WTC11 (cell line): Measurements from ENCODE around the gene RNF17. TPM values are rescaled to one million over a fixed set of nuclear protein-coding genes. Genes with fewer than 3 reads are reported as not detected.

Source experiments
- ATF1 ChIP-seq: sonication (generic); formaldehyde crosslinking; IDR thresholded peaks from 2 replicates; pipeline ENCODE4 v1.8.1; 2023; ENCODE audit warnings: mild to moderate bottlenecking, moderate library complexity, missing genetic modification reagents
- CREB1 ChIP-seq: sonication (generic); formaldehyde crosslinking; IDR thresholded peaks from 2 replicates; pipeline ENCODE4 v1.8.0; 2023; ENCODE audit warnings: mild to moderate bottlenecking, missing genetic modification reagents
- EMX1 ChIP-seq: fragments of 250-450 bp; sonication (Bioruptor Pico); IDR thresholded peaks from 2 replicates; pipeline ENCODE4 v1.8.0; 2021; ENCODE audit warnings: mild to moderate bottlenecking
- FOXJ3 ChIP-seq: sonication (generic); formaldehyde crosslinking; IDR thresholded peaks from 2 replicates; pipeline ENCODE4 v1.9.0; 2021; ENCODE audit warnings: missing genetic modification reagents, mild to moderate bottlenecking, borderline replicate concordance
- FOXK1 ChIP-seq: sonication (generic); formaldehyde crosslinking; IDR thresholded peaks from 2 replicates; pipeline ENCODE4 v1.8.0; 2022; ENCODE audit warnings: mild to moderate bottlenecking, moderate library complexity, missing genetic modification reagents
- GABPB1 ChIP-seq: sonication (generic); formaldehyde crosslinking; IDR thresholded peaks from 2 replicates; pipeline ENCODE4 v1.8.1; 2023; ENCODE audit warnings: mild to moderate bottlenecking, missing genetic modification reagents
- HMGA2 ChIP-seq: fragments of 250-450 bp; sonication (Bioruptor Pico); IDR thresholded peaks from 2 replicates; pipeline ENCODE4 v1.4.0; 2021; ENCODE audit warnings: mild to moderate bottlenecking, moderate library complexity
- IRF2 ChIP-seq: sonication (generic); formaldehyde crosslinking; IDR thresholded peaks from 2 replicates; pipeline ENCODE4 v1.8.0; 2022; ENCODE audit warnings: low read depth, missing genetic modification reagents, borderline replicate concordance
- JUN ChIP-seq: sonication (generic); formaldehyde crosslinking; IDR thresholded peaks from 2 replicates; pipeline ENCODE4 v1.8.0; 2023; ENCODE audit warnings: mild to moderate bottlenecking, missing genetic modification reagents
- NFYB ChIP-seq: sonication (generic); formaldehyde crosslinking; conservative IDR thresholded peaks from 2 replicates; pipeline ENCODE4 v1.8.0; 2022; ENCODE audit warnings: low read depth, missing genetic modification reagents
- NR1H2 ChIP-seq: sonication (generic); formaldehyde crosslinking; IDR thresholded peaks from 2 replicates; pipeline ENCODE4 v1.9.0; 2021; ENCODE audit warnings: mild to moderate bottlenecking, moderate library complexity, missing genetic modification reagents
- SMAD4 ChIP-seq: sonication (generic); formaldehyde crosslinking; IDR thresholded peaks from 2 replicates; pipeline ENCODE4 v1.8.0; 2022; ENCODE audit warnings: mild to moderate bottlenecking, missing genetic modification reagents
- ZNF263 ChIP-seq: sonication (generic); formaldehyde crosslinking; IDR thresholded peaks from 2 replicates; pipeline ENCODE4 v1.8.1; 2022; ENCODE audit warnings: low read depth, mild to moderate bottlenecking, moderate library complexity, missing genetic modification reagents
- ZNF423 ChIP-seq: fragments of 250-450 bp; sonication (Bioruptor Pico); IDR thresholded peaks from 2 replicates; pipeline ENCODE4 v2.1.2; 2022; ENCODE audit warnings: mild to moderate bottlenecking, moderate library complexity
- total RNA-seq: library from RNA; stranded (reverse); gene quantifications from 3 replicates; pipeline ENCODE4 v1.2.3, GENCODE V29; 2021
- TF ChIP-seq, protein P1 (sequence below): sonication (generic); formaldehyde crosslinking; conservative IDR thresholded peaks from 2 replicates; pipeline ENCODE4 v1.8.1; 2023; ENCODE audit warnings: mild to moderate bottlenecking, low read depth, missing genetic modification reagents, moderate library complexity
- TF ChIP-seq, protein P2 (sequence below): fragments of 250-450 bp; sonication (Bioruptor Pico); IDR thresholded peaks from 2 replicates; pipeline ENCODE4 v1.9.0; 2021; ENCODE audit warnings: mild to moderate bottlenecking
- TF ChIP-seq, protein P3 (sequence below): sonication (generic); formaldehyde crosslinking; IDR thresholded peaks from 2 replicates; pipeline ENCODE4 v1.8.1; 2022; ENCODE audit warnings: missing genetic modification reagents, borderline replicate concordance
- TF ChIP-seq, protein P4 (sequence below): sonication (generic); formaldehyde crosslinking; IDR thresholded peaks from 2 replicates; pipeline ENCODE4 v1.8.1; 2023; ENCODE audit warnings: mild to moderate bottlenecking, missing genetic modification reagents, borderline replicate concordance
- TF ChIP-seq, protein P5 (sequence below): sonication (generic); formaldehyde crosslinking; IDR thresholded peaks from 2 replicates; pipeline ENCODE4 v1.8.1; 2022; ENCODE audit warnings: mild to moderate bottlenecking, missing genetic modification reagents, moderate library complexity, borderline replicate concordance
- TF ChIP-seq, protein P6 (sequence below): sonication (generic); formaldehyde crosslinking; IDR thresholded peaks from 2 replicates; pipeline ENCODE4 v1.8.1; 2023; ENCODE audit warnings: mild to moderate bottlenecking, missing genetic modification reagents, moderate library complexity
- TF ChIP-seq, protein P7 (sequence below): sonication (generic); formaldehyde crosslinking; IDR thresholded peaks from 2 replicates; pipeline ENCODE4 v1.8.1; 2022; ENCODE audit warnings: low read depth, mild to moderate bottlenecking, moderate library complexity, missing genetic modification reagents, borderline replicate concordance

RNF17 gene
- total RNA-seq, 1 experiment from 2014 or later: not detected

DNA sequence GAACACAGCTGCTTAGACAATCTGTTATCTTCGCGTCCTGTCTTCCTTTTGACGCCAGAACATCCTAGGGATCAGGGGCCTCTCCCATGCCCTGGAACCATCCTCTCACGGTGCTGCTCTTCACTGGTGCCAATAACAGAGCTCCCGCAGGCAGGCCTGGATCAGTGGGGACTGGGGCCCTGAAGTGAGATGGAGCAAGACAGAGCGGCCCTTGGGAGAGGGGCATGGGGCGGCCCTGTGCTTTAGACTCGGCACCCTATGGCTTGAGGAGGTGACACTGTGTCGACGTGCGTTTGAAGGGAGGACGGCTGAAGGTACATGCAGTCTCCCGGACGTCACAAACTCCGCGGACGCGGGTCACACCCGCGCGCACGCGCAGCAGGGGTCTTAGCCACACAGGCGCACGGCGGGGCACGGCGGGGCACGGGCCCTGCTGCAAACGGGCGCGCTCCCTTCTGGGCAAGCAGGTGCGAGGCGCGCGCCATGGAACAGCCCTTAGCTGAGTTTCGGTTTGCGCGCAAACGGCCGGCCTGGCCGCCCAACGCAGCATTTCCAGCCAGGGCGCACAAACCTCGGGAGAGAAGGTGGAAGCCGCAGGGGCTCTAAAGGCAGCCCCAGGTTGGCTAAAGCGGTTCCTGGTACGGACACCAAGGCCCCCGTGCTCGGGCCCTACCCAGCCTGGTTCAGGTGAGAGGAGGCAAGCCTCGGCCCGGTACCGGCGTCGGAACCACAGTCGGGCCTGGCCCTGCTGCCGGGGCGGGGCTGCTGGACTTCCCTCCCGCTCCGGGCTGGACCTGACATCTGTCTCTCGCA lies 16.5 kb upstream of the RNF17 start (continued):
- TF ChIP-seq, protein P1, sequence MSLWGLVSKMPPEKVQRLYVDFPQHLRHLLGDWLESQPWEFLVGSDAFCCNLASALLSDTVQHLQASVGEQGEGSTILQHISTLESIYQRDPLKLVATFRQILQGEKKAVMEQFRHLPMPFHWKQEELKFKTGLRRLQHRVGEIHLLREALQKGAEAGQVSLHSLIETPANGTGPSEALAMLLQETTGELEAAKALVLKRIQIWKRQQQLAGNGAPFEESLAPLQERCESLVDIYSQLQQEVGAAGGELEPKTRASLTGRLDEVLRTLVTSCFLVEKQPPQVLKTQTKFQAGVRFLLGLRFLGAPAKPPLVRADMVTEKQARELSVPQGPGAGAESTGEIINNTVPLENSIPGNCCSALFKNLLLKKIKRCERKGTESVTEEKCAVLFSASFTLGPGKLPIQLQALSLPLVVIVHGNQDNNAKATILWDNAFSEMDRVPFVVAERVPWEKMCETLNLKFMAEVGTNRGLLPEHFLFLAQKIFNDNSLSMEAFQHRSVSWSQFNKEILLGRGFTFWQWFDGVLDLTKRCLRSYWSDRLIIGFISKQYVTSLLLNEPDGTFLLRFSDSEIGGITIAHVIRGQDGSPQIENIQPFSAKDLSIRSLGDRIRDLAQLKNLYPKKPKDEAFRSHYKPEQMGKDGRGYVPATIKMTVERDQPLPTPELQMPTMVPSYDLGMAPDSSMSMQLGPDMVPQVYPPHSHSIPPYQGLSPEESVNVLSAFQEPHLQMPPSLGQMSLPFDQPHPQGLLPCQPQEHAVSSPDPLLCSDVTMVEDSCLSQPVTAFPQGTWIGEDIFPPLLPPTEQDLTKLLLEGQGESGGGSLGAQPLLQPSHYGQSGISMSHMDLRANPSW (CRISPR knock-in tag): no peak
- TF ChIP-seq IRF2 (CRISPR knock-in tag) (no peak), EMX1 (CRISPR knock-in tag) (no peak), NFYB (CRISPR knock-in tag) (no peak), GABPB1 (CRISPR knock-in tag) (no peak), FOXK1 (no peak; the same call in 1 of the 2 replicates), ZNF423 (CRISPR knock-in tag) (peak; percentile 57), ATF1 (no peak), JUN (peak; percentile 69; the same call in 1 of the 2 replicates), FOXJ3 (CRISPR knock-in tag) (no peak), CREB1 (CRISPR knock-in tag) (no peak), NR1H2 (no peak), ZNF263 (no peak), SMAD4 (CRISPR knock-in tag) (no peak), HMGA2 (CRISPR knock-in tag) (no peak)
- TF ChIP-seq, protein P2, sequence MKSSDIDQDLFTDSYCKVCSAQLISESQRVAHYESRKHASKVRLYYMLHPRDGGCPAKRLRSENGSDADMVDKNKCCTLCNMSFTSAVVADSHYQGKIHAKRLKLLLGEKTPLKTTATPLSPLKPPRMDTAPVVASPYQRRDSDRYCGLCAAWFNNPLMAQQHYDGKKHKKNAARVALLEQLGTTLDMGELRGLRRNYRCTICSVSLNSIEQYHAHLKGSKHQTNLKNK: no peak
- TF ChIP-seq, protein P3, sequence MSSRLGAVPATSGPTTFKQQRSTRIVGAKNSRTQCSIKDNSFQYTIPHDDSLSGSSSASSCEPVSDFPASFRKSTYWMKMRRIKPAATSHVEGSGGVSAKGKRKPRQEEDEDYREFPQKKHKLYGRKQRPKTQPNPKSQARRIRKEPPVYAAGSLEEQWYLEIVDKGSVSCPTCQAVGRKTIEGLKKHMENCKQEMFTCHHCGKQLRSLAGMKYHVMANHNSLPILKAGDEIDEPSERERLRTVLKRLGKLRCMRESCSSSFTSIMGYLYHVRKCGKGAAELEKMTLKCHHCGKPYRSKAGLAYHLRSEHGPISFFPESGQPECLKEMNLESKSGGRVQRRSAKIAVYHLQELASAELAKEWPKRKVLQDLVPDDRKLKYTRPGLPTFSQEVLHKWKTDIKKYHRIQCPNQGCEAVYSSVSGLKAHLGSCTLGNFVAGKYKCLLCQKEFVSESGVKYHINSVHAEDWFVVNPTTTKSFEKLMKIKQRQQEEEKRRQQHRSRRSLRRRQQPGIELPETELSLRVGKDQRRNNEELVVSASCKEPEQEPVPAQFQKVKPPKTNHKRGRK (CRISPR knock-in tag): no peak
- TF ChIP-seq, protein P4, sequence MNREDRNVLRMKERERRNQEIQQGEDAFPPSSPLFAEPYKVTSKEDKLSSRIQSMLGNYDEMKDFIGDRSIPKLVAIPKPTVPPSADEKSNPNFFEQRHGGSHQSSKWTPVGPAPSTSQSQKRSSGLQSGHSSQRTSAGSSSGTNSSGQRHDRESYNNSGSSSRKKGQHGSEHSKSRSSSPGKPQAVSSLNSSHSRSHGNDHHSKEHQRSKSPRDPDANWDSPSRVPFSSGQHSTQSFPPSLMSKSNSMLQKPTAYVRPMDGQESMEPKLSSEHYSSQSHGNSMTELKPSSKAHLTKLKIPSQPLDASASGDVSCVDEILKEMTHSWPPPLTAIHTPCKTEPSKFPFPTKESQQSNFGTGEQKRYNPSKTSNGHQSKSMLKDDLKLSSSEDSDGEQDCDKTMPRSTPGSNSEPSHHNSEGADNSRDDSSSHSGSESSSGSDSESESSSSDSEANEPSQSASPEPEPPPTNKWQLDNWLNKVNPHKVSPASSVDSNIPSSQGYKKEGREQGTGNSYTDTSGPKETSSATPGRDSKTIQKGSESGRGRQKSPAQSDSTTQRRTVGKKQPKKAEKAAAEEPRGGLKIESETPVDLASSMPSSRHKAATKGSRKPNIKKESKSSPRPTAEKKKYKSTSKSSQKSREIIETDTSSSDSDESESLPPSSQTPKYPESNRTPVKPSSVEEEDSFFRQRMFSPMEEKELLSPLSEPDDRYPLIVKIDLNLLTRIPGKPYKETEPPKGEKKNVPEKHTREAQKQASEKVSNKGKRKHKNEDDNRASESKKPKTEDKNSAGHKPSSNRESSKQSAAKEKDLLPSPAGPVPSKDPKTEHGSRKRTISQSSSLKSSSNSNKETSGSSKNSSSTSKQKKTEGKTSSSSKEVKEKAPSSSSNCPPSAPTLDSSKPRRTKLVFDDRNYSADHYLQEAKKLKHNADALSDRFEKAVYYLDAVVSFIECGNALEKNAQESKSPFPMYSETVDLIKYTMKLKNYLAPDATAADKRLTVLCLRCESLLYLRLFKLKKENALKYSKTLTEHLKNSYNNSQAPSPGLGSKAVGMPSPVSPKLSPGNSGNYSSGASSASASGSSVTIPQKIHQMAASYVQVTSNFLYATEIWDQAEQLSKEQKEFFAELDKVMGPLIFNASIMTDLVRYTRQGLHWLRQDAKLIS (CRISPR knock-in tag): no peak
- TF ChIP-seq, protein P5, sequence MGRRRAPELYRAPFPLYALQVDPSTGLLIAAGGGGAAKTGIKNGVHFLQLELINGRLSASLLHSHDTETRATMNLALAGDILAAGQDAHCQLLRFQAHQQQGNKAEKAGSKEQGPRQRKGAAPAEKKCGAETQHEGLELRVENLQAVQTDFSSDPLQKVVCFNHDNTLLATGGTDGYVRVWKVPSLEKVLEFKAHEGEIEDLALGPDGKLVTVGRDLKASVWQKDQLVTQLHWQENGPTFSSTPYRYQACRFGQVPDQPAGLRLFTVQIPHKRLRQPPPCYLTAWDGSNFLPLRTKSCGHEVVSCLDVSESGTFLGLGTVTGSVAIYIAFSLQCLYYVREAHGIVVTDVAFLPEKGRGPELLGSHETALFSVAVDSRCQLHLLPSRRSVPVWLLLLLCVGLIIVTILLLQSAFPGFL: no peak
- TF ChIP-seq, protein P6, sequence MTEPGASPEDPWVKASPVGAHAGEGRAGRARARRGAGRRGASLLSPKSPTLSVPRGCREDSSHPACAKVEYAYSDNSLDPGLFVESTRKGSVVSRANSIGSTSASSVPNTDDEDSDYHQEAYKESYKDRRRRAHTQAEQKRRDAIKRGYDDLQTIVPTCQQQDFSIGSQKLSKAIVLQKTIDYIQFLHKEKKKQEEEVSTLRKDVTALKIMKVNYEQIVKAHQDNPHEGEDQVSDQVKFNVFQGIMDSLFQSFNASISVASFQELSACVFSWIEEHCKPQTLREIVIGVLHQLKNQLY: no peak
- TF ChIP-seq, protein P7, sequence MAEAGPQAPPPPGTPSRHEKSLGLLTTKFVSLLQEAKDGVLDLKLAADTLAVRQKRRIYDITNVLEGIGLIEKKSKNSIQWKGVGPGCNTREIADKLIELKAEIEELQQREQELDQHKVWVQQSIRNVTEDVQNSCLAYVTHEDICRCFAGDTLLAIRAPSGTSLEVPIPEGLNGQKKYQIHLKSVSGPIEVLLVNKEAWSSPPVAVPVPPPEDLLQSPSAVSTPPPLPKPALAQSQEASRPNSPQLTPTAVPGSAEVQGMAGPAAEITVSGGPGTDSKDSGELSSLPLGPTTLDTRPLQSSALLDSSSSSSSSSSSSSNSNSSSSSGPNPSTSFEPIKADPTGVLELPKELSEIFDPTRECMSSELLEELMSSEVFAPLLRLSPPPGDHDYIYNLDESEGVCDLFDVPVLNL: no peak
